Medulla oblongata (tissue), 1 donor: ENCODE measurements around the gene GGT6.

ENCODE experiments used
- DNase-seq: peaks from one replicate; pipeline ENCODE4 v3.0.0-alpha.2; 2015; ENCODE audit errors: extremely low spot score

Gene GGT6

DNA sequence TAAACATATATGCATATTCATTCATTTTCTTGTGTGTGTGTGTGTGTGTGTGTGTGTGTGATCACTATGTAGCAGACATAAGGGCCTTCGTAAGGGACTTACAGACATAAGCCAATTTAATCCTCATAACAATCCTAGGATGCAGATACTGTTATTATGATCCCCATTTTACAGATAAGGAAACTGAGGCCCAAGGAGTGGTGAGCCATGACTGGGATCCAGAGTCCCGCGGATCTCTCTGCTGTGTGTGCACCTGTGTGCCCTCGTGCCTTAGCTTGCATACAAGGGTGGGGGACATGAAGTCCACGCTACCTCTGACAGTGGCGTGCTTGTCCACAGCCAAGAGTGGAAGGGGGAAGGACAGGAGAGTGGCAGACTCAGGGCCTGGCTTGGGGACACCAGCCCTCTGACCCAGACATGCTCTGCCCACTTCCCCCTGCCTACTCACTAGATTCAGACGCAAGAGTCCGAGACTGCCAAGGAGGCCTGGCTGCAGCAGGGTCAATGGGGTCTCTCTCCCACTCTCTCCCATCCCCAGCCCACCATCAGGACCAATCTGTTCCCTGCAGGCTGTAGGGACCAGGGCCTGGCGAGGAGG lies 14.2 kb upstream of the GGT6 start:
- no peak for DNase-seq

DNA sequence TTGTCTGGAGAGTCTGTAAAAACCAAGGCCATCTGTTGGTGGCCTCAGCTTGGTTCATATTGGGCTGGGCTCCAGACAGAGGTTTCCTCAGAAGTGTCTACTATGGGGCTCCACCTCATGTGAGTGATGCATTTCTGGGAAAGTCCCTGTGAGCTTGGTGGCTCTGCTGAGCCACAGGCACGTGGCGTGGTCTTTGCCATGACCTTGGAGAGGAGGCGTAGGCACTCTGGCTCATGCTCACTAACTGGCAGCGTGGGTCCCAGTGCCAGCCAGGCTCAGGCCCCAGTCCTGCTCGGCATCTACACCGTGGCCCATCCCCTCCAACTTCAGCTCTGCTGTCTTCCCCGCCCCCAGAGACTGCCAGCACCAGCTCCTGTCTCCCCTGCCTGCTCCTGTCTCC lies 13.3 kb upstream of the GGT6 start:
- DNase-seq, result no peak

DNA sequence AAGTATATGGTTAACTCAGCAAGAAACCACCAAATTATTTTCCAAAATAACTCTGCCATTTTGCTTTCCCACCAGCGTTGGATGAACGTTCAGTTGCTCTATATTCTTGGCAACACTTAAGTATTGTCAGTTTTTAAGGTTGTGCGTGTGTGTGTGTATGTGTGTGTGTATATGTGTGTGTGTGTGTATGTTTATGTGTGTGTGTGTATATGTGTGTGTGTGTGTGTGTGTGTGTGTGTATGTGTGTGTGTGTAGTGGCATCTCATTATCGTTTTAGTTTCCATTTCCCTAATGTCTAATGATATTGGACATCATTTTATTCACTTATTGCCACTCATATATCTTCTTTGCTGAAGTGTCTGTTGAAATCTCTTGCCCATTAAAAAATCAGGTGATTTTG lies 12.7 kb upstream of the GGT6 start:
- DNase-seq, result no peak

DNA sequence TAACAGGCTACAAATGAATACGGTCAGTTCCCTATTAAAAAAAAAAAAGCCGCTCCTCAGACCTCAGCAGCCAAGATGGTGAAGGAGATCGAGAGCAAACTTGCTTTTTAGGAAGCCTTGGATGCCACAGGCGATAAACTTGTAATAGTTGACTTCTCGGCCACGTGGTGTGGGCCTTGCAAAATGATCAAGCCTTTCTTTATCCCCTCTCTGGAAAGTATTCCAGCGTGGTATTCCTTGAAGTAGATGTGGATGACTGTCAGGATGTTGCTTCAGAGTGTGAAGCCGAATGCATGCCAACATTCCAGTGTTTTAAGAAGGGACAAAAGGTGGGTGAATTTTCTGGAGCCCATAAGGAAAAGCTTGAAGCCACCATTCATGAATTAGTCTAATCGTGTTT lies 11.8 kb upstream of the GGT6 start:
- no peak for DNase-seq

GRCh38 chr17:4569591-4569990 lies 9.2 kb upstream of the GGT6 start:
- no peak for DNase-seq

DNA sequence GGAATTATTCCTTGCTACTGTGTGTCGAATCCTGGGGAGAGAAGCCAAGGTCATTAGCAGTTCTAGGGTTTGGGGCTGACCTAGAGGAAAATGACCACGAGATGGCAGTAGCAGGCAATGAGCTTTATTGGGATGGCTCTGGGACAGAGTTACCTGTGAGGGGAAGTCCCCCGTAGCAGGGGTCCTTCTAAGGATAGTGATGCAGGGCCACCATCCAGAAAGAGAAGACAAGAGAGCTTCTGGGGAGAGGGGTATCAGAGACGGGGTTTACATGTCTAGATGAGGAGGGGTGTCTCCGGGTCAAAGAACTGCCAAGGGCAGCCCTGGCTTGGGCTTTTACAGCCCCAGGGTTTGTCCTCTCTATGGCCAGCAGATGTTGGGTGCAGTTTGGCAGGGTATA lies 6.4 kb upstream of the GGT6 start:
- peak; percentile 84 for DNase-seq

GRCh38 chr17:4565209-4566141 lies 5.1 kb upstream of the GGT6 start:
- peak; percentile 90 for DNase-seq

GRCh38 chr17:4562015-4562969 lies 1.9 kb upstream of the GGT6 start:
- DNase-seq, result no peak

DNA sequence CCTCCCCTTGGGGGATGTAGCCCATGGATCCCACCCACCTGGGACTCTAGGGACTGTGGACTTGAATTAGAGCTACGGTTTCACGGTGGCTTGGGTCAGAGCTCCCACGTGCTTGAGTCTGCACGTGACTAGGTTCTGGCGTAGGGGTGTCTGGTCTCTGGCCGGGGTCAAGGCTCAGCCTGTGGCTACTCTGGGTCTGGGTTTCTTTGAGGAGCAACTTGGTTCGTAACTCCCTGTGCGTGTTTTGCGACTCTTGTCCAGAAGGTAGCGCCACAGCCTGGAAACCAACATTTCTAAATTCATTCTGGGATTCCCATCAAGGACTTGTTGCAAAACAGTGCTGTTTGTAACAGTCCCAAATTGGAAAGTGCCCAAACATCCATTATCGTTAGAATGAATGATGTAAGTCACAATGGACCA lies 470 bp upstream of the GGT6 start:
- DNase-seq, result no peak

DNA sequence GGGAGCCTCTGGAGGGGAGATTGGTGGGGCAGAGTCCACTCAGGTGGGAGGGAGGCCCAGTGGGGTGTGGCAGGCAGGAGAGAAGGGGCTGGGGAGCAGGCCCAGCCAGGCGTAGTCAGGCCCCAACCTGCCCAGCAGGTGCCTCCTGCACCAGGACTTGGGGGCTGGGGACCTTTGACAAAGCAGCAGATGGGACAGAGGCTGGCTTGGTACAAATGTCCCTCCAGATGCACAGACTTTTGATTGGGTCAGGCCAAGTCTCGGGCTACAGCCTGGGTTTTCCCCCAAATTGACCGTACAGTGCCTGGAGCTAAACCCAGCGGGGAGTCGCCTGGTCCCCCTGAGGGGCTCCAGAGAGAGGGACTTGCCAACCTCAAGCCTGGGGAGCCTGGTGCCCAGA lies 411 bp downstream of the GGT6 start:
- no peak for DNase-seq

DNA sequence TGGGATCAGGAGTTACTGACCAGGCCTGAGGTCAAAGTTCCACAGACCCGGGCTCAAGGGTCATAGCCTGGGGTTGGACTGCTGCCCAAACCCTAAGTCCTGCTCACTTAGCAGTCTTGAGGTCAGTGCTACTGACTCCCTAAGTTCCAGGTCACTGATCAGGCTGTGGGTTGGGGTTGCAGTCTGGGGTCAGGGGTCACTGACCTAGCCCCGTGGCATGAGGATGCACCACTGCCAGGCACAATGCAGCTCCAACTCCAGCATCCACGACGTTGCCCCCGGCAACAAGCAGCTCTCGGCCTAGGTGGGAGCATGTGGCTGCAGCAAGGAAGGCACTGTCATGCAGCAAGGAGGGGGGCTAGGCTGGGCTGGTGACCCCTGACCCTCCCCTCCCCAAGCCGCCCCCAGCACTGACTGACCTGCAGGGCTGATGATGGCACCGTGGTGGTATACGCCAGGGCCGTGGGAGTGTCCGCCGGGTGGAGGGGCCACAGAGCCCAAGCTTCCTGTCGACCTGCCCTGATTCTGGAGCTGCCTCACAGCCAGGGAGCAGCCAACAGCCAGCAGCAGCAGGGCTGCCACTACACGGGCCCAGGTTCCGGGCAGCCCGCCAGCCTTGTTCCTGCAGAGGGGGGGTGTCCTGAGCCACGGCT lies 1.1 kb downstream of the GGT6 start:
- DNase-seq, result no peak

- no peak for DNase-seq
Measured at GRCh38 chr17:4558347-4558971, 1.9 kb downstream of the GGT6 start.

GRCh38 chr17:4557626-4558346 lies 2.6 kb downstream of the GGT6 start:
- DNase-seq, result no peak

GRCh38 chr17:4556996-4557395 lies 3.4 kb downstream of the GGT6 start:
- DNase-seq, result no peak

DNA sequence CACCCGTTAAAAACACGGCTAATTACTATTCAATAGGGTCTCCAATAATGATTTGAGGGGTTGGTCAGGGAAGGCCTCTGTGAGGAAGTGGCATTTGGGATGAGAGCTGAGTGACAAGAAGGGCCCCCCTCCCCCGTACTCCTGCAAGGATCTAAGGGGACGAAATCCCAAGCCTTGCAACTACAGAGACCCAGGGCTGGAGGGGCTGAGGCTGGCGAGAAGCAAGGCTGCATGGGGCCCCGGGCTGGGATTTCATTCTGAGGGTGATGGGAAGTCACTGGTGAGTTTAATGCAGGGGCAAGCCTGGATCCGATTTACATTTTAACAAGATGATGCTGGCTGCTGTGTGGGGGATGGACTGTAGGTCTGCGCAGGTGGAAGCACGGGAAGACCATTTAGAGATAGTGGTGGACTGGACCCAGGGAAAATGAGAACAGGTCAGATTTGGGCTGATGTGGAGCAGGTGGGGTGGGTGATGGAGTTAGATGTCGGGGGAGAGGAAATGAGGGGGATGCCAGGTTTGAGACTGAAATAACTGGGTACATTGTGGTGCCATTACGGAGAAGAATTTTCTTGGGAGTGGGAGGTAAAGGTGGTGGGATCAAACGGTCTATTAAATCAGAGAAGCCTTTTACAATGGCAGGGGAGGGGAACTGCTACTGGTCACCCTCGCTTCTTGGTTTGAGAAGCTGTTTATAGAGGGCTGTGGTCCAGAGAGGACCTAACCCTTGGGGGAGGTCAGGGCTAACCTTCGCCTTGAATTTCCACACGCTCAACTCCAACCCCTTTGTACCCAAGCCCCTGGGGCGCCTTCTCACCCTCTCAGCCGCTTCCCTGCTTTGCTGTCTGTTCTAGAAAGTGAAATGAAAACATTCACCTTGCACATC lies 4.3 kb downstream of the GGT6 start:
- DNase-seq, result no peak

GRCh38 chr17:4554997-4555799 lies 5.2 kb downstream of the GGT6 start, which contains the start of gene MYBBP1A:
Gene MYBBP1A (minus strand): TSS chr17:4555384. CDS start chr17:4555324, 60 bp downstream.
- DNase-seq, result peak; percentile 96

- no peak for DNase-seq
Measured at GRCh38 chr17:4554441-4554996, 5.9 kb downstream of the GGT6 start.

DNA sequence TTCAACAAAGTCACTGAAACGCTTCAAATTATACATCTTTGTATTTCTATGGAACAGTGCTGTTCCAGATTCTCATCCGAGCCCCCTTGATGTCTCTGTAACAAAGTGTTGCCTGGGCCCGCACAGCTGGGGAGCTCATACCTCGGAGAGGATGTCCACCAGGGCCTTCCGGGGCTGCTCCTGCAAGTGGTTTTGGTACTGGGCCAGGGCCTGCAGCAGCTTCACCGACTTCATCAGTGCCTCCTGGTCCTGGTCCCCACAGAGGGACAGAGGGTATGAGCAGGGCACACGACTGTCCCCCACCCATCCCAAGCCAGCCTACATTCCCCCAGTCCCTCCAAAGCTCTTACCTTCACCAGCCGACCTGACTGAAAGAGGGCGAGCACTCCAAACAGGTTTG lies 6.7 kb downstream of the GGT6 start:
- no peak for DNase-seq
